NCI-H1105 treated with DMSO at 0.1 percent for 48 hours (cell line): Measurements from ENCODE around the gene CUBN.

ENCODE experiments used
- DNase-seq: peaks from one replicate; lab custom pipeline; 2025; lab: John Stamatoyannopoulos, UW

Gene CUBN

DNA sequence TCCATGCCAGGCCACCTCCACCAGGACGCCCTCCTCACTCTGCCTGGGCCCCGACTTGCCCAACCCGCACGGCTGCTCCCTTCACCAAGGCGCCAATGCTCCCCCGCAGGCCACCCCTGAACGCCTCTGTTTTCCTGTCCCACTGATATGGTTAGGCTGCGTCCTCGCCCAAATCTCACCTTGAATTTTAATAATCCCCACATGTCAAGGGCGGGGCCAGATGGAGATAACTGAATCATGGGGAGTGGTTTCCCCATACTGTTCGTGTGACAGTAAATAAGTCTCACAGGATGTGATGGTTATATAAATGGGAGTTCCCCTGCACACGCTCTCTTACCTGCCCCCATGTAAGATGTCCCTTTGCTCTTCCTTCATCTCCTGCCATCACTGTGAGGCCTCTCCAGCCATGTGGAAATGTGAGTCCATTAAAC is 342.2 kb downstream of the CUBN start:
- no peak for DNase-seq

DNA sequence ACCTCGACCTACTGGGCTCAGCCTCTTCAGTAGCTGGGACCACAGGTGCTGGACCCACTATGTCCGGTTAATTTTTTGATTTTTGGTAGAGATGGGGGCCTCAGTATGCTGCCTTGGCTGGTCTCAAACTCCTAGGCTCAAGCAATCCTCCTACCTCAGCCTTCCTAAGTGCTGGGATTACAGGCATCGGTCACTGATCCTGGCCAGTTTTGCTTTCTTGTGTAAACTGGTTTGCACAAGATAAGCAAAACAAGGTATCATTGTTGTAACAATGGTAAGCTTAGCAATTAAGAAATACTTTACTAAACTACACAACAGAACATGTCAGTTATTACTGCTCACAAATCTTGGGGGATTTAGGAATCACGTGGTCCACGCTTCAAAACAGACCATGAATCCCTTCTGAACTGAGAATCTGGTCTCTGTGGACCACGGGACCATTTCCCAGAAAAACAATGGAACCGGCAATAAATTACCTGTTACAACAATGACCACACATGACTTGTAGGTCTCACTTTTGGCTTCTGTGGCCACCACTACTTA is 349.2 kb downstream of the CUBN start:
- DNase-seq, result no peak

DNA sequence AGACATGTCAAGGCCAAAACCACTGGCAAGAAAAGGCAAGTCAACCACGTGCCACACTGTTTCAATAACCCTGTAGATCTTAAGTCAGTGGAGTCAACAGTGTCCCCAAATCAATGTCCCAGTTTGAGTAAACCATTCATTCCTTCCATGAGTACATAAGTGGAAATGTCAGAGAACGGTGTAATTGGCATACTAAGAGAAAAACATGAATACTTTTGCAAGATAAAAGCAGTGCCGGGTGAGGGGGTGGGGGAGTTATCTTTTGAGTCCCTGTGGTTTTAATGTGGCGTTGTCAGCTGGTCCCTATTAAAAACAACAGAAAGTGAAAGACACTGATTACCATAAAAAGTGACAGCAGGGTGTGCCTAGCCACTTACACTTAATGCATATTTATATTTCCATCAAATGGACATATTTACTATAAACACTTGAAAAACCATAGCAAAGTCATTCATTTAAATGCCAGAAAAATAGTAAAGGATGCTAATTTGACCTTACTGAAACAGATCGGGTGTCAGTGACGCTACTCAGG is 350.2 kb downstream of the CUBN start:
- DNase-seq, result no peak

DNA sequence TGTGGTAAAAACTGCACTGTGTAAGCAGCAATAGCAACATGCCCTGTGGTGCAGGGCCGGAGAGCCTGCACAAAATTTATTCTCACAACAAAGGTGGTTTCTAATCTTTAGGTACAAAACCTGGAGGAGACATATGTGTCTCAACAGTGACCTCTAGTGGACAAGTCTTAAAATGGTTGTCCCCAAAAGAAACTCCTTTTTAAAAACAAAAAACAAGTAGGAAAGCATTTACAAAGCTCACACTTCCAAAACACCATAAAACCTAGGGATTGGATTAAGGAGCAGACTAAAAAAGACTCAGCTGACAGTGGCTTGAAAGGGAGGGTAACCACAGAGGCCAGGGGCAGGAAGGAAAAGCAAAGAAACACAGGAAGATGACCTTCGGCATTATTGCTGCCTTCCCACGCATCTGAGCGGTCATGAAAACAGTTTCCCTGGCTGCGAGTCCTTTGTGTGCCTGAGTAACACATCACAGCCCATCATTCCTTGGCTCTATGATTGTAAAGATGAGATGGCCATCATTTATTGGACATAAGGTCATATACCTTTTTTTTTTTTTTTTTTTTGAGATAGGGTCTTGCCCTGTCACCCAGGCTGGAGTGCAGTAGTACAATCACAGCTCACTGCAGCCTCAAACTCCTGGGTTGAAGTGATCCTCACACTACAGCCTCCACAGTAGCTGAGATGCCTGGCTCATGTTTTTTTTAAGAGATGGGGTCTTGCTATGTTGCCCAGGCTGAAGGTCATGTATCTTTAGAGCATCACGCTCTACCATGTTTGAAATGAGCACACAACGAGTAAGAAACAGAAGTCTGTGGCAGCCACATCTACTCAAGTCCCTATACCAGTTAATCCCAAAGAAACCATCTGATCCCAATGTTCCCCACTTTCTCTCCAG is 351.9 kb downstream of the CUBN start:
- peak; percentile 49 for DNase-seq

DNA sequence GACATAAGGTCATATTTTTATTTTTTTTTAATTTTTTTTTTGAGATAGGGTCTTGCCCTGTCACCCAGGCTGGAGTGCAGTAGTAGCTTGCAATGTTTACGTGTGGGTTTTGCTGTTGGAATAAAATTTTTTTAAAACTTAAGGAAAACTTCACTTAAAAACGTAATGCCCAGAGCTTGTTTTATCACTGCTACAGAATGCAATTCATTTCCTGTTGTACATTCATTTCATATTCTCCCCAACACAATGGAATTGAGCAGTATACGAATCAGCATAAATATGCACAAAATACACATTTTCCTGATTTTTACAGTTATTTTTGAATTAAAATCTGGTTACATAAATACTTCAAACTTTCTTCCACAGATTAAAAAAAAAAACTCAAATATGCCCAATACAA is 352.7 kb downstream of the CUBN start:
- DNase-seq, result no peak
